Stimulated activated CD4-positive, alpha-beta T cell treated with anti-CD3 and anti-CD28 coated beads, Interleukin-12 subunit alpha, Interleukin-12 subunit beta, amount 100 ng/mL, for 4 hours (primary cell): Measurements from ENCODE around the gene MICALL2.

Experiments
- DNase-seq: peaks from one replicate; pipeline ENCODE4 v3.0.0-alpha.2; 2020

Gene MICALL2

GRCh38 chr7:1411414-1411813 lies 47.9 kb downstream of the MICALL2 start:
- no peak for DNase-seq

- no peak for DNase-seq
Measured at GRCh38 chr7:1410992-1411391, 48.3 kb downstream of the MICALL2 start.

GRCh38 chr7:1409555-1409954 lies 49.7 kb downstream of the MICALL2 start:
- DNase-seq = no peak

GRCh38 chr7:1408466-1408865 lies 50.8 kb downstream of the MICALL2 start:
- DNase-seq = no peak

GRCh38 chr7:1407892-1408291 lies 51.4 kb downstream of the MICALL2 start:
- no peak for DNase-seq

- DNase-seq = no peak
Measured at GRCh38 chr7:1404898-1405548, 54.2 kb downstream of the MICALL2 start.

GRCh38 chr7:1404460-1404809 lies 54.8 kb downstream of the MICALL2 start:
- no peak for DNase-seq

- DNase-seq = no peak
Measured at GRCh38 chr7:1403638-1404459, 55.4 kb downstream of the MICALL2 start.

- DNase-seq = no peak
Measured at GRCh38 chr7:1402791-1403637, 56.3 kb downstream of the MICALL2 start.

GRCh38 chr7:1402110-1402790 lies 57.0 kb downstream of the MICALL2 start:
- DNase-seq = no peak

GRCh38 chr7:1401011-1401410 lies 58.3 kb downstream of the MICALL2 start:
- no peak for DNase-seq

- no peak for DNase-seq
Measured at GRCh38 chr7:1400371-1400770, 58.9 kb downstream of the MICALL2 start.

- DNase-seq = no peak
Measured at GRCh38 chr7:1397491-1398327, 61.6 kb downstream of the MICALL2 start.

- no peak for DNase-seq
Measured at GRCh38 chr7:1396195-1396594, 63.1 kb downstream of the MICALL2 start.

GRCh38 chr7:1395211-1396070 lies 63.8 kb downstream of the MICALL2 start:
- no peak for DNase-seq

GRCh38 chr7:1394371-1394770 lies 64.9 kb downstream of the MICALL2 start:
- DNase-seq = no peak

- no peak for DNase-seq
Measured at GRCh38 chr7:1393421-1393820, 65.8 kb downstream of the MICALL2 start.

GRCh38 chr7:1392556-1392955 lies 66.7 kb downstream of the MICALL2 start:
- DNase-seq = no peak

GRCh38 chr7:1391449-1391848 lies 67.8 kb downstream of the MICALL2 start:
- DNase-seq = no peak

GRCh38 chr7:1388703-1389335 lies 70.5 kb downstream of the MICALL2 start:
- DNase-seq = no peak
